Kidney epithelial cell (primary cell): Measurements from ENCODE around the gene NUMBL. TPM values are rescaled to one million over a fixed set of nuclear protein-coding genes. Genes with fewer than 3 reads are reported as not detected.

Source experiments
- DNase-seq: peaks from one replicate; pipeline ENCODE4 v3.0.0-alpha.2; 2010; ENCODE audit warnings: low read depth
- H3K27me3 ChIP-seq: 2 replicates; pipeline ENCODE4 v1.6.0; 2011; ENCODE audit warnings: low read length; ENCODE audit not compliant: control insufficient read depth, insufficient read depth
- H3K36me3 ChIP-seq: 2 replicates; pipeline ENCODE4 v1.5.1; 2011; ENCODE audit warnings: low read length; ENCODE audit not compliant: control insufficient read depth, insufficient read depth
- H3K4me3 ChIP-seq: 2 replicates; pipeline ENCODE4 v1.5.1; 2011; ENCODE audit warnings: low read depth, mild to moderate bottlenecking, control low read depth, low read length
- CTCF ChIP-seq: IDR thresholded peaks from 2 replicates; pipeline ENCODE4 v1.5.1; 2011; ENCODE audit warnings: mild to moderate bottlenecking, moderate library complexity, low read length, control low read depth, inconsistent platforms; ENCODE audit not compliant: insufficient read depth, poor library complexity, severe bottlenecking
- total RNA-seq: library from RNA; depleted of rRNA; stranded (reverse); fragments of >200 nt; gene quantifications from 2 replicates; pipeline ENCODE4 v1.2.3, GENCODE V29; 2015

NUMBL gene
- total RNA-seq, 1 donor from 2014 or later = 20.0 TPM

DNA sequence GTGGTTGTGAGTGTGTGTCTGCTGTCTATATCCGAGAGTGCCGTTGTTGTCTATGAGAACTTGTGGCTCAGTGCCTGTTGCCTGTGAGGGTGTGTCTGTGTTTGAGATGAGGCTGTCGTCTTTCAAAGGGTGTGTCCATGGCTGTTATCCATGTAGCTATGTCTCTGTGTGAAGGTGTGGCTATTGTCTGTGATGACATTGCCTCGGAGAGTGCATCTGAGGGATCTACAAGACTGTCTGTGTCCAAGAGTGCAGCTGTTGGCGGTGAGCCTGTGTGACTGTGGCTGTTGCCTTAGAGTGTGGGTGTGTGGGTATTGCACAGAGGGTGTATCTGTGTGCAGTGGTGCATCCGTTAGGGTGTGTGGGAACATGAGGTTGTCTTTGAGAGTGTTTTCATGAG is 4.9 kb downstream of the NUMBL start:
- Histone ChIP-seq H3K4me3 (no peak overlapping the region), H3K27me3 (no peaks in the 10 kb centered on the region), H3K36me3 (peaks cover 2% of the 10 kb centered on the region)
- DNase-seq = no peak
- no peak for TF ChIP-seq CTCF

- no peak overlapping the region for H3K4me3 ChIP-seq
- no peaks in the 10 kb centered on the region for H3K27me3 ChIP-seq
- TF ChIP-seq CTCF = no peak
- no peak for DNase-seq
- peaks cover 2% of the 10 kb centered on the region for H3K36me3 ChIP-seq
These were observed 5.4 kb downstream of the NUMBL start for GRCh38 chr19:40685016-40685526.

GRCh38 chr19:40684280-40684679 is 6.2 kb downstream of the NUMBL start:
- TF ChIP-seq CTCF = no peak
- H3K36me3 ChIP-seq = peaks cover 2% of the 10 kb centered on the region
- no peaks in the 10 kb centered on the region for H3K27me3 ChIP-seq
- no peak overlapping the region for H3K4me3 ChIP-seq
- no peak for DNase-seq

DNA sequence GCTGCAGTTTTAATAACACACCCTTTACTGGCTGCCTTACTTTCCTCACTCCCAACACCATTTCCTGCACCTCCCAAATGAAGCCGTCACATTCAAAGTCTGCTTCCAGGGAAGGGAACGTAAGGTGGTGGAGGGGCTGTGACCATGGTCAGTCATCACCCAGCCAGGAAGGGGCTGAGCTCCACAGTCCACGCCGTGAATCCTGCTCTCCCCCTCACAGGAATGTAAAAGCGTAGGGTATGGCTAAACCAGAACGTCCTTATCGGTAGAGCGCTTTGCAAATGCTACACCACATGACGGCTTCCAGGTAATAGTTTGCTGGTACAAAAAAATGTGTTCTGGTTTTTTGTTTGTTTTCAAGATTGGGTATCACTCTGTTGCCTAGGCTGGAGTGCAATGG is 7.0 kb downstream of the NUMBL start:
- H3K36me3 ChIP-seq = peaks cover 2% of the 10 kb centered on the region
- no peaks in the 10 kb centered on the region for H3K27me3 ChIP-seq
- TF ChIP-seq CTCF = no peak
- no peak for DNase-seq
- no peak overlapping the region for H3K4me3 ChIP-seq

DNA sequence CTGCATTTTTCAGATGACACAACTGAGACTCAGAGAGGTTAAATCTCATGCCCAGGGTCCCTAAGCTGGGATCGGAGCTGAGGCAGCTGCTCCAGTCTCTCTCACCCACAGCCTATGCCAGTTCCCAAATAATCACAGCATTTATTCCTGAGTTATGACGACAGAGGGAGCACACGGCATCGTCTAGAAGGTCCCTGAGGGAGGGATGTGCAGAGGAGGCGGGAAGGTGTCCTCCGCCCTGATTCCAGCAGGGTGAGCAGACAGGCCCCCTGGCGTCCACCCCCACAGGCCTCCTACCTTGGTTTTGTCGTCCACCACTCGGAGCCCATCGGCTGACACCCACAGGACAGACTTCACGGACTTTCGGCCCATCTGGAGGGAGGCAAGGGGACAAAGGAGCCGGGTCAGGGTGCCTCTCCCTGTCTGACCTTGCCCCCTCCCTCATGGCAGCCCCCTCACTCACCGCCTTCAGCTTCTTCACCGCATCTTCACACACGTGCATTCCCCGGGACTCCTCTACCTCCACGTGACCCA is 8.0 kb downstream of the NUMBL start:
- Histone ChIP-seq H3K36me3 (peaks cover 2% of the 10 kb centered on the region), H3K4me3 (no peak overlapping the region), H3K27me3 (no peaks in the 10 kb centered on the region)
- TF ChIP-seq CTCF = no peak
- no peak for DNase-seq

- Histone ChIP-seq H3K4me3 (no peak overlapping the region), H3K27me3 (no peaks in the 10 kb centered on the region), H3K36me3 (peaks cover 3% of the 10 kb centered on the region)
- no peak for TF ChIP-seq CTCF
- no peak for DNase-seq
These were observed 9.4 kb downstream of the NUMBL start for GRCh38 chr19:40681039-40681438.
